ENCODE measurements around the gene GRIK4.

- no peak for TF ChIP-seq REST (IDR thresholded peaks at IDR 0.05; ENCODE audit: insufficient read depth in 1 of 2, low read depth in 2 of 2, low read length in 2 of 2)
- TF ChIP-seq POLR2AphosphoS5 (IDR thresholded peaks at IDR 0.05; ENCODE audit: low read depth, low read length) = no peak
- no peak for TF ChIP-seq FOXP2 (optimal IDR thresholded peaks at IDR 0.05; ENCODE audit: borderline replicate concordance, extremely low read depth, extremely low read length, insufficient read depth)
- no peak for TF ChIP-seq TAF1 (IDR thresholded peaks at IDR 0.05; ENCODE audit: borderline replicate concordance, insufficient read depth, low read length)
These were observed 308.2 kb downstream of the GRIK4 start for GRCh38 chr11:120819437-120820365.

Data from PFSK-1 (cell line).